AG04450 (cell line): ENCODE results near the gene HERC2. TPM values are rescaled to one million over a fixed set of nuclear protein-coding genes. Genes with fewer than 3 reads are reported as not detected.
"Not testable (repeated sequence)": the region's sequence is repeated elsewhere in the genome, so short reads cannot be mapped to it uniquely, and the experiment has no call there.

Experiments
- CTCF ChIA-PET: fragments of 300-600, 350-600 bp; formaldehyde crosslinking; extraction: SDS; loops from one replicate; lab custom pipeline; 2022; ENCODE audit warnings: antibody characterized with exemption, inconsistent platforms; lab: Charles Lee
- POLR2A ChIA-PET: fragments of 350-600 bp; formaldehyde crosslinking; extraction: SDS; loops from one replicate; lab custom pipeline; 2021; ENCODE audit warnings: antibody characterized with exemption, inconsistent platforms; lab: Yijun Ruan, JAX
- DNase-seq: peaks from one replicate; pipeline ENCODE4 v3.0.0-alpha.2; 2011; ENCODE audit warnings: low read depth, low spot score
- H3K27ac ChIP-seq: one replicate; pipeline ENCODE4 v1.5.1; 2012; ENCODE audit warnings: low read depth, low read length, control low read depth
- H3K27me3 ChIP-seq: one replicate; pipeline ENCODE4 v1.6.0; 2012; ENCODE audit warnings: low read length; ENCODE audit not compliant: control insufficient read depth, insufficient read depth
- H3K4me3 ChIP-seq: 2 replicates; pipeline ENCODE4 v1.5.1; 2011; ENCODE audit warnings: mild to moderate bottlenecking, low read depth, low read length, control low read depth
- H3K9me3 ChIP-seq: 2 replicates; pipeline ENCODE4 v1.5.1; 2012; ENCODE audit warnings: low read length; ENCODE audit not compliant: control insufficient read depth, insufficient read depth
- polyA plus RNA-seq: library from polyadenylated mRNA; depleted of rRNA; stranded (reverse); fragments of >200 nt; gene quantifications from 2 replicates; pipeline ENCODE4 v1.2.3, GENCODE V29; 2011
- TF ChIP-seq, protein P1 (sequence below): IDR thresholded peaks from 2 replicates; pipeline ENCODE4 v1.5.1; 2011; ENCODE audit warnings: low read depth, low read length, control low read depth, inconsistent platforms

The HERC2 gene
- polyA plus RNA-seq, 1 experiment = 12.7 TPM

DNA sequence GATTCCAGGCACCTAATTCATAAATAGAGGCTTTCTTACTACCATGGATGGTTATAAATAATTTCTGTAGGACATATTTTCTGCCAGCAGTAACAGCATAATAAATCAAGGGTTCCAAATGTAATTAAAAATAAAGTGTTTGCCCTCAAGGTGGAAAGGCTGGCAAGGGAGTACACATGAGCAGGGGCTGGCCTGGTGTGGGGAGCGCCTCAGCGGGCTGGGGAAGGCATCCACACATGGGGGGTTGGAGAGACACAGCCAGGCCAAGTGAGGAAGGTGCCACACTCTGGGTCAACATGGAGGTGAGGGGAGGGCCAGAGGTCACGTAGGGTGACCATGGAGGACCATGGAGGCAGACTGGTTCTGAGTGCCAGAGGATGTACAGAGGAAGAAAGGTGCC lies 157.1 kb downstream of the HERC2 start:
- H3K4me3 ChIP-seq = no peak overlapping the region
- H3K9me3 ChIP-seq = no peaks in the 10 kb centered on the region; the same call in 1 of the 2 replicates
- POLR2A ChIA-PET = no interaction called here
- CTCF ChIA-PET = no interaction called here
- no peak for DNase-seq
- H3K27ac ChIP-seq = no peak overlapping the region
- no peaks in the 10 kb centered on the region for H3K27me3 ChIP-seq
- TF ChIP-seq, protein P1, sequence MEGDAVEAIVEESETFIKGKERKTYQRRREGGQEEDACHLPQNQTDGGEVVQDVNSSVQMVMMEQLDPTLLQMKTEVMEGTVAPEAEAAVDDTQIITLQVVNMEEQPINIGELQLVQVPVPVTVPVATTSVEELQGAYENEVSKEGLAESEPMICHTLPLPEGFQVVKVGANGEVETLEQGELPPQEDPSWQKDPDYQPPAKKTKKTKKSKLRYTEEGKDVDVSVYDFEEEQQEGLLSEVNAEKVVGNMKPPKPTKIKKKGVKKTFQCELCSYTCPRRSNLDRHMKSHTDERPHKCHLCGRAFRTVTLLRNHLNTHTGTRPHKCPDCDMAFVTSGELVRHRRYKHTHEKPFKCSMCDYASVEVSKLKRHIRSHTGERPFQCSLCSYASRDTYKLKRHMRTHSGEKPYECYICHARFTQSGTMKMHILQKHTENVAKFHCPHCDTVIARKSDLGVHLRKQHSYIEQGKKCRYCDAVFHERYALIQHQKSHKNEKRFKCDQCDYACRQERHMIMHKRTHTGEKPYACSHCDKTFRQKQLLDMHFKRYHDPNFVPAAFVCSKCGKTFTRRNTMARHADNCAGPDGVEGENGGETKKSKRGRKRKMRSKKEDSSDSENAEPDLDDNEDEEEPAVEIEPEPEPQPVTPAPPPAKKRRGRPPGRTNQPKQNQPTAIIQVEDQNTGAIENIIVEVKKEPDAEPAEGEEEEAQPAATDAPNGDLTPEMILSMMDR = no peak

DNA sequence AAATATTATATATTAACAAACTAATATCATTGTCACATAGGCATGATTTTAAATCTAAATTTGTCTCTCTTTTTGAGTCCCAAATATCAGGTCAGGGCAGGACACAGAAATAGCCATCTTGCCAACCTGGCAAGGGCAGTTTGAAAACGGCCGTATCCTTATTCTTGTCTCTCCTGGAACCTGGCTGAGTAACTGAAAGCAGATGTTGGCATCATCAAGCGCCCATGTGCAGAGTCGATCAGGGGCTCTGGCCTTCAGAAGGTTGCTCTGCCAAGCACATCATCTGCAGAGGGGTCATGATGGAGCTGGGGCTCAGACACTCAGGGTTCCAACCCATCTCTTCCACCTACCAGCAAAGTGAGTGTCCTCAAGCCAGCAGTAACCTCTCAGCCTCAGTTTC lies 167.7 kb downstream of the HERC2 start:
- Histone ChIP-seq H3K27ac (no peak overlapping the region), H3K9me3 (peaks cover 12% of the 10 kb centered on the region; the same call in 1 of the 2 replicates), H3K4me3 (no peak overlapping the region), H3K27me3 (no peaks in the 10 kb centered on the region)
- TF ChIP-seq, protein P1 = no peak
- CTCF ChIA-PET = interaction anchor here (2.0 kb wide), 1 partner anchor 28 kb away, joined by 8 read pairs; no protein-coding TSS in a partner anchor
- POLR2A ChIA-PET = no interaction called here
- no peak for DNase-seq

DNA sequence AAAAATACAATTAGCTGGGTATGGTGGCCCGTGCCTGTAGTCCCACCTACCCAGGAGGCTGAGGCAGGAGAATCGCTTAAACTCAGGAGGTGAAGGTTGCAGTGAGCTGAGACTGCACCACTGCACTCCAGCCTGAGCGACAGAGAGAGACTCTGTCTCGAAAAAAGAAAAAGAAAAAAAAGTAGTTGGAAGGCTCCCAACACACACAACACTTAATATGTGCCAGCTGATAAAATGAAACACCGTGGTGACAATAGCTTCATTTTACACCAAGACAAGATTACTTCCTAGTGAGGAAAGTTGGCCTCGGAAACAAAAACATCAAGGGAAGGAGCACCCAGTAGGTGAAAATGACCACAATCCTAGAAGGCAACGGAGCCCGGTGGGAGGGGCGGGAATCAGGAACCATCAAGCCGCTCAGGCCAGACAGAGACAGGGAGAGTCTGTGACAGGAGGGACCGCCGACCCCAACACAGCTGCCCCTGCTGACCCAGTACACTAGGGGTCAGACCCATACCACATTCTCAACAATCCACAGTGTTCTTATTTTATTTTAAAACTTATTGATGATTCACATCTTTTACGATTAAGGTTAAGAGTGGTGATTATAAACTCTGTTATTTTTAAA lies 168.4 kb downstream of the HERC2 start:
- Histone ChIP-seq H3K9me3 (peaks cover 13% of the 10 kb centered on the region; the same call in 1 of the 2 replicates), H3K4me3 (no peak overlapping the region), H3K27ac (no peak overlapping the region), H3K27me3 (no peaks in the 10 kb centered on the region)
- POLR2A ChIA-PET = no interaction called here
- CTCF ChIA-PET = interaction anchor here (0.6 to 2.0 kb wide), 2 partner anchors 27 to 148 kb away, joined by 4 to 8 read pairs; no protein-coding TSS in a partner anchor
- no peak for DNase-seq
- TF ChIP-seq, protein P1 = no peak

DNA sequence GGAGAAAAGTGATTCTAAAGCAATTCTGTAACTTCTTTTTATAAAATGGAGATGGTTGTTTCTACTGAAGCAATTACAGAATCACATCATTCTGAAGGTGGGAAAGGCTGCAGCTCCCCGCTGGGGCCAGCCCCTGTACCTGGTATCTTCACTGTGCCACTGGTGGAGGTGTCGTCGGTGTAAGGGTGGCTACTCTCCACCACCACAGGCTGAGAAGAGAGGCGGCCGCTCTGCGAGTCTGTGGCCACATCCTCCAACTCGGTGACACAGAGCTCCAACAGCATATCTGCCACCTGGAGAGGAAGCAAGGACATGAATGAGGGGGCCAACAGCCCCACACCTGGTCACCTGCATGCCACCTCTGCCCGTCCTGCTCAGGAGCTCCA lies 169.4 kb downstream of the HERC2 start:
- peaks cover 13% of the 10 kb centered on the region; the same call in 1 of the 2 replicates for H3K9me3 ChIP-seq
- H3K27ac ChIP-seq, DNase-seq, H3K27me3 ChIP-seq, POLR2A ChIA-PET, H3K4me3 ChIP-seq: not testable (repeated sequence)
- CTCF ChIA-PET = interaction anchor here (2.0 kb wide), 1 partner anchor 26 kb away, joined by 8 read pairs; no protein-coding TSS in a partner anchor

DNA sequence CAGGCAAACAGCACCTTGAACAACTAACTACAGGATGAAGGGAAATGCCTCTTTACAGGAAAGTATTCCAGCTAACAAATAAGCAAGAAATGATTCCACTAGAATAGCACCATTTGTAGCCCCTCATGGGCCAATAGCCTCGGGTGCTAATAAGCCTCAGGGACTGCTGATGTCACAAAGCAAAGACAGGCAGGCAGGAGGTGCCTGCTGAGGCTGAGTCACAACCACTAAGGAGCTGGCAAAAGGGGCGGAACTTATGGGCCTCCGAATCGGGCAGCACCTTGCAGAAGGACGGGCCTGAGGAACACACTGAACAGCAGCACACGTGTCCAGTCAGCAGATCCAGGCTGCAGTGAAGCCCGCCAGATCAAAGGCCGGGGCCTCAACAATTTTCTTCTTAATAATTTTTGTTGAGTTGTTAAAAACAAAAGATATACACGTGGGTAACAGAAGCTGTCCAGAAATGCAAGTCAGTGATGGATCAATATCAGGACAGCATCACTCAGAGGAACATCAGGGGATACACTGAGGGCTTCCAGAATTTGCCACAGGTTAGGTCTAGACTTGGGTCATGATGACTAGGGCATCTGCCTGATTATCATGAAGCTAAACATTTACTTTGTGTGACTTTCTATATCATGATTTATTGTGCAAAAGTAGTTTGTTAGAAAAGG lies 170.0 kb downstream of the HERC2 start:
- DNase-seq, CTCF ChIA-PET, H3K27me3 ChIP-seq, H3K4me3 ChIP-seq, H3K27ac ChIP-seq: not testable (repeated sequence)
- peaks cover 13% of the 10 kb centered on the region; the same call in 1 of the 2 replicates for H3K9me3 ChIP-seq
- POLR2A ChIA-PET = interaction anchor here (0.6 kb wide), 1 partner anchor 112 kb away, joined by 8 read pairs; no protein-coding TSS in a partner anchor
